ENCODE measurements around the gene KCNK7.

Gene KCNK7

GRCh38 chr11:65588199-65589054, 7.2 kb downstream of the KCNK7 start:
- peak; percentile 77 to 82 for DNase-seq (ENCODE audit: low read depth in 2 of 2)

- DNase-seq (ENCODE audit: low read depth in 2 of 2), result no peak
Measured at GRCh38 chr11:65586676-65587075, 8.9 kb downstream of the KCNK7 start.

- DNase-seq (ENCODE audit: low read depth in 2 of 2), result no peak
Measured at GRCh38 chr11:65586247-65586630, 9.4 kb downstream of the KCNK7 start.

- no peak for DNase-seq (ENCODE audit: low read depth in 2 of 2)
Measured at GRCh38 chr11:65585396-65586246, 10.0 kb downstream of the KCNK7 start.

GRCh38 chr11:65584723-65585171, 10.9 kb downstream of the KCNK7 start:
- DNase-seq (ENCODE audit: low read depth in 2 of 2), result no peak

GRCh38 chr11:65584106-65584505, 11.5 kb downstream of the KCNK7 start:
- DNase-seq (ENCODE audit: low read depth in 2 of 2), result no peak

GRCh38 chr11:65583589-65583988, 12.0 kb downstream of the KCNK7 start:
- no peak for DNase-seq (ENCODE audit: low read depth in 2 of 2)

GRCh38 chr11:65581928-65582327, 13.7 kb downstream of the KCNK7 start:
- DNase-seq (ENCODE audit: low read depth in 2 of 2), result no peak

- no peak for DNase-seq (ENCODE audit: low read depth in 2 of 2)
Measured at GRCh38 chr11:65580756-65581155, 14.8 kb downstream of the KCNK7 start.

GRCh38 chr11:65580031-65580692, 15.4 kb downstream of the KCNK7 start:
- DNase-seq (ENCODE audit: low read depth in 2 of 2), result no peak

- no peak for DNase-seq (ENCODE audit: low read depth in 2 of 2)
Measured at GRCh38 chr11:65579291-65579690, 16.3 kb downstream of the KCNK7 start.

- DNase-seq (ENCODE audit: low read depth in 2 of 2), result no peak
Measured at GRCh38 chr11:65578667-65579066, 16.9 kb downstream of the KCNK7 start.

- DNase-seq (ENCODE audit: low read depth in 2 of 2), result no peak
Measured at GRCh38 chr11:65578134-65578533, 17.5 kb downstream of the KCNK7 start.

- no peak for DNase-seq (ENCODE audit: low read depth in 2 of 2)
Measured at GRCh38 chr11:65577756-65578109, 17.9 kb downstream of the KCNK7 start.

- DNase-seq (ENCODE audit: low read depth in 2 of 2), result no peak
Measured at GRCh38 chr11:65576867-65577755, 18.5 kb downstream of the KCNK7 start.

GRCh38 chr11:65576232-65576866, 19.3 kb downstream of the KCNK7 start:
- DNase-seq (ENCODE audit: low read depth in 2 of 2), result no peak

GRCh38 chr11:65575568-65576231, 19.9 kb downstream of the KCNK7 start, which contains the start of gene EHBP1L1:
TSS of gene EHBP1L1 (plus strand) at chr11:65576053. CDS start at chr11:65576303, 250 bp downstream.
- peak; percentile 69 to 71 for DNase-seq (ENCODE audit: low read depth in 2 of 2)

GRCh38 chr11:65574811-65575567, 20.6 kb downstream of the KCNK7 start:
- DNase-seq (ENCODE audit: low read depth in 2 of 2), result no peak

- DNase-seq (ENCODE audit: low read depth in 2 of 2), result peak; percentile 93 to 96
Measured at GRCh38 chr11:65574109-65574810, 21.3 kb downstream of the KCNK7 start.
